Measurements from ENCODE around the gene GNG8. TPM values are rescaled to one million over a fixed set of nuclear protein-coding genes. Genes with fewer than 3 reads are reported as not detected.
A peak's percentile ranks its signal among the peaks of the same experiment; 100 is the strongest.

GNG8 gene
- total RNA-seq, 2 donors from 2014 or later: not detected

GRCh38 chr19:46656541-46656940 lies 20.5 kb upstream of the GNG8 start:
- H3K4me1 ChIP-seq: peaks cover 18% of the 10 kb centered on the region
- no peak for ATAC-seq
- intact Hi-C loops (cut with DNase I): no loop called here
- DNase-seq: no peak
- no peak overlapping the region for H3K27ac ChIP-seq
- no peaks in the 10 kb centered on the region for H3K9me3 ChIP-seq
- TF ChIP-seq, protein P1, sequence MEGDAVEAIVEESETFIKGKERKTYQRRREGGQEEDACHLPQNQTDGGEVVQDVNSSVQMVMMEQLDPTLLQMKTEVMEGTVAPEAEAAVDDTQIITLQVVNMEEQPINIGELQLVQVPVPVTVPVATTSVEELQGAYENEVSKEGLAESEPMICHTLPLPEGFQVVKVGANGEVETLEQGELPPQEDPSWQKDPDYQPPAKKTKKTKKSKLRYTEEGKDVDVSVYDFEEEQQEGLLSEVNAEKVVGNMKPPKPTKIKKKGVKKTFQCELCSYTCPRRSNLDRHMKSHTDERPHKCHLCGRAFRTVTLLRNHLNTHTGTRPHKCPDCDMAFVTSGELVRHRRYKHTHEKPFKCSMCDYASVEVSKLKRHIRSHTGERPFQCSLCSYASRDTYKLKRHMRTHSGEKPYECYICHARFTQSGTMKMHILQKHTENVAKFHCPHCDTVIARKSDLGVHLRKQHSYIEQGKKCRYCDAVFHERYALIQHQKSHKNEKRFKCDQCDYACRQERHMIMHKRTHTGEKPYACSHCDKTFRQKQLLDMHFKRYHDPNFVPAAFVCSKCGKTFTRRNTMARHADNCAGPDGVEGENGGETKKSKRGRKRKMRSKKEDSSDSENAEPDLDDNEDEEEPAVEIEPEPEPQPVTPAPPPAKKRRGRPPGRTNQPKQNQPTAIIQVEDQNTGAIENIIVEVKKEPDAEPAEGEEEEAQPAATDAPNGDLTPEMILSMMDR (IDR thresholded peaks at IDR 0.05): no peak
- no peak for TF ChIP-seq POLR2A (IDR thresholded peaks at IDR 0.05)
- 88 to 90% methylated on average over 5 of the region's 5 CpGs for WGBS, 2 donors
- H3K27me3 ChIP-seq: peaks cover 0 to 17% of the 10 kb centered on the region in 2 donors
- H3K36me3 ChIP-seq (replicated peaks in 1 of 2; ENCODE audit: insufficient read depth in 1 of 2, low read depth in 2 of 2): no peaks in the 10 kb centered on the region
- no peak overlapping the region for H3K4me3 ChIP-seq

DNA sequence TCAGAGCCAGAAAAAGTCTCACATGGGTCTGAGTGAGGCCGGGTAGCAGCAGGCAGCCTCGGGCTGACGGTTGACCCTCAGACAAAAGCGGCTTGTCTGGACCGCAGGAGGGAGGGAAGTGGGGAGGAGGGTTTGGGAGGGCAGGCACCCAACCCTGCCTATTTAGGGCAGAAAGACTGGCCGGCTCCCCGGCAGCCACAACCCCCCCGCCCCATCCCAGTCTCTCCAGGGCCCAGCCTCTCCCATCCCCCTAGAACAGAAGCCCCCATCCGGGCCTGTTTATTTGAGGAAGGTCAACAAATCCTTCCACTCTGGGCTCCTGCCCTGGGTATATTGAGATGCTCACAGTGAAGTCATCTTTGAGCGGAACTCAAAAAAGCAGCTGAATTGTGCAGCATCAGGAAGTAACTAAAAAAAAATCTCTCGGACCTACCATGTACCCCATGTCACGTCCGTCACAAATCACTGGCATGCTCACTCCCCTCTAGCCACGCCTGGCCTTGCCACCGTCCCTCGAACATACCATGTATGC lies 18.7 kb upstream of the GNG8 start:
- intact Hi-C loops (cut with DNase I): no loop called here
- ATAC-seq (no peak), DNase-seq (no peak)
- Histone ChIP-seq H3K9me3 (no peaks in the 10 kb centered on the region), H3K4me3 (no peak overlapping the region), H3K4me1 (peaks cover 5% of the 10 kb centered on the region), H3K27ac (no peak overlapping the region), H3K27me3 (peaks cover 0 to 9% of the 10 kb centered on the region in 2 donors), H3K36me3 (replicated peaks in 1 of 2; ENCODE audit: insufficient read depth in 1 of 2, low read depth in 2 of 2) (no peaks in the 10 kb centered on the region)
- 56 to 63% methylated on average over 11 to 16 of the region's 16 CpGs for WGBS, 2 donors
- TF ChIP-seq, protein P1 (IDR thresholded peaks at IDR 0.05): no peak
- no peak for TF ChIP-seq POLR2A (IDR thresholded peaks at IDR 0.05)

DNA sequence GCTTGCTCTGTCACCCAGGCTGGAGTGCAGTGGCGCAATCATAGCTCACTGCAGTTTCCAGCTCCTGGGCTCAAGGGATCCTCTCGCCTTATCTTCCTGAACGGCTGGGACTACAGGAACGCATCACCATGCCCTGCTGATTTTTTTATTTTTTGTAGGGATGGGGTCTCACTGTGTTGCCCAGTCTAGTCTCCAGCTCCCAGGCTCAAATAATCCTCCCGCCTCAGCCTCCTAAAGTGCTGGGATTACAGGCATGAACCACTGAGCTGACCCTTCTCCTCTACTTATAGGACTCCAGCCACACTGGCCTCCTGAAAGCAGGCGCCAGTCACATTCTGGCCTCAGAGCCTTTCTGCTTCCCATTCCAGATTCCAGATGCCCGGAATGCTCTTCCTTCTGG lies 14.4 kb upstream of the GNG8 start:
- TF ChIP-seq, protein P1 (IDR thresholded peaks at IDR 0.05): no peak
- TF ChIP-seq POLR2A (IDR thresholded peaks at IDR 0.05): no peak
- no peaks in the 10 kb centered on the region for H3K36me3 ChIP-seq (replicated peaks in 1 of 2; ENCODE audit: insufficient read depth in 1 of 2, low read depth in 2 of 2)
- no peak overlapping the region for H3K27ac ChIP-seq
- peaks cover 0 to 9% of the 10 kb centered on the region in 2 donors for H3K27me3 ChIP-seq
- H3K9me3 ChIP-seq: no peaks in the 10 kb centered on the region
- H3K4me3 ChIP-seq: no peak overlapping the region
- ATAC-seq (no peak), DNase-seq (no peak)
- intact Hi-C loops (cut with DNase I): no loop called here
- H3K4me1 ChIP-seq: peaks cover 5% of the 10 kb centered on the region
- 88 to 92% methylated on average over 7 of the region's 7 CpGs for WGBS, 2 donors

DNA sequence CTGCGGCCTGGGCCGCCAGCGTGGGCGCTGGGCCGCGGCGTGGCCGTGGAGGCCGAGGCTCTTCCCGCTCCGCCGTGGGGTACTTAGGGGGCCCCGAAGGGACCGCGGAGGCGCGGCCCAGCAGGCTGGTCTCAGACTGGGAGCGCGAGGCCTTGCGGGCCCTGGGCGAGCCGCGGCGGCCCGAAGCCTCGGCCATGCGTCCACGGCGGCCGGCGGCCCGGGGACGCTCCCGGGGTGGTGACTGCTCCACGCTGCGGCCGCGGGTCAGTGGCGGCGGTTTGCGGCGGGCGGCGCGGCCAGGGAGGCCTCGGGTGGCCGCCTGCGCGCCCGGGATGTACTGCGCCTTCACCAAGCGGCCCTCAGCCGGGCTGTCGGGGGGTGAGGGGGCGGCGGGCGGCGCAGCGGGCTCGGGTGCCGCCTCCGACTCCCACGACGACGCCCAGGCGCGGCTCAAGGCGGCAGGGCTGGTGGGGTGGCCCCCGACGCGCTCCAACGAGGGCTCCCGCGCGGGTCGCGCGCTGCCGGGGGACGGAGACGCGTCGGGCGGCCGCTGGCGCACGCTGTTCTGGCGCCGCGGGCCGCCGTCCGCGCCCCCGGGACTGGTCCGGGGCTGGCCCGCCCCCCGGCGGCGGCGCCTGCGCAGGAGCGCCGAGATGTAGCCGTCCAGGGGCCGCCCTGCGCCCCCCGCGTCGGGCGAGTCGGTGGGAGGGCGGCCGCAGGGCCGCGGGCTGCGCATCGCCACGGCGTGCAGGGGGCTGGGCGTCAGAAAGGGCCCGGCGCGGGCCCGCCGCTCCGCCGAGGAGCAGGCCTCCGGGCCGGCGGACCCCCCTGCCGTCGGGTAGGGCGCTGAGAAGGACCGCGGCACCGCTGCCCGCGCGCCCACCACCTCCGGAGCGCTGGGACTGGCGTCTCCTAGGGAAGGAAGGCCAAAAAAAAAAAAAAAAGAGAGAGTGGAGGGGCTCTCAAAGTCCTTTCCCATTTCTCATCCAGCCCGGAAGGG lies 13.3 kb upstream of the GNG8 start:
- WGBS, 2 donors: 9 to 16% methylated on average over 10 to 85 of the region's 144 CpGs
- no peak for DNase-seq

More for the DNA sequence above, 13.3 kb upstream of the GNG8 start:
- Histone ChIP-seq H3K27ac (no peak overlapping the region), H3K4me1 (peaks cover 5% of the 10 kb centered on the region), H3K36me3 (replicated peaks in 1 of 2; ENCODE audit: insufficient read depth in 1 of 2, low read depth in 2 of 2) (no peaks in the 10 kb centered on the region), H3K4me3 (no peak overlapping the region), H3K27me3 (peaks cover 0 to 9% of the 10 kb centered on the region in 2 donors), H3K9me3 (no peaks in the 10 kb centered on the region)
- intact Hi-C loops (cut with DNase I): no loop called here
- no peak for TF ChIP-seq POLR2A (IDR thresholded peaks at IDR 0.05)
- TF ChIP-seq, protein P1 (IDR thresholded peaks at IDR 0.05): no peak
- ATAC-seq: peak; percentile 21
